ENCODE data around the gene CBX4.

GRCh38 chr17:79866791-79867518 is 27.7 kb upstream of the CBX4 start:
- no peak for TF ChIP-seq EZH2 (IDR thresholded peaks at IDR 0.05; ENCODE audit: insufficient read depth, poor library complexity, severe bottlenecking)
- TF ChIP-seq EZH2phosphoT487 (IDR thresholded peaks at IDR 0.05; ENCODE audit: insufficient read depth, low read depth): no peak

All from GM23248 (cell line).